DND-41 (cell line): ENCODE data around the gene KRTAP4-6.
"Not testable (repeated sequence)": the region's sequence is repeated elsewhere in the genome, so short reads cannot be mapped to it uniquely, and the experiment has no call there.

Source experiments
- ATAC-seq: fragments of 200-7000 bp; cut with Tn5 transposase; 3 replicates; pipeline ENCODE4 v1.9.1; 2021; ENCODE audit warnings: low read depth; ENCODE audit not compliant: insufficient read depth
- DNase-seq: peaks from one replicate; pipeline ENCODE4 v3.0.0-alpha.2; 2020
- H2AFZ ChIP-seq: 2 replicates; pipeline ENCODE4 v1.6.0; 2012; ENCODE audit warnings: low read depth, low read length
- H3K27ac ChIP-seq: 2 replicates; pipeline ENCODE4 v1.5.1; 2012; ENCODE audit warnings: low read length, inconsistent platforms
- H3K27me3 ChIP-seq: fragments of 200-600 bp; sonication (generic); 2 replicates; pipeline ENCODE4 v1.6.0; 2012; ENCODE audit warnings: low read length, mild to moderate bottlenecking, inconsistent platforms; ENCODE audit not compliant: insufficient read depth, poor library complexity
- H3K36me3 ChIP-seq: 2 replicates; pipeline ENCODE4 v1.5.1; 2012; ENCODE audit warnings: low read length, inconsistent platforms; ENCODE audit not compliant: insufficient read depth
- H3K4me1 ChIP-seq: 2 replicates; pipeline ENCODE4 v1.5.1; 2012; ENCODE audit warnings: mild to moderate bottlenecking, low read length; ENCODE audit not compliant: insufficient read depth
- H3K4me2 ChIP-seq: 2 replicates; pipeline ENCODE4 v1.6.0; 2012; ENCODE audit warnings: mild to moderate bottlenecking, moderate library complexity, low read length, inconsistent platforms; ENCODE audit not compliant: insufficient read depth
- H3K4me3 ChIP-seq, 2 experiments: fragments of 200-600 bp in 1 of 2; shearing (Covaris generic) in 1 of 2; 2 replicates each; pipeline ENCODE4 v1.5.1; 2012 to 2016; ENCODE audit warnings: inconsistent platforms in 2 of 2, low read length in 2 of 2, mild to moderate bottlenecking in 2 of 2, low read depth in 1 of 2, moderate library complexity in 1 of 2
- H3K79me2 ChIP-seq: 2 replicates; pipeline ENCODE4 v1.6.0; 2012; ENCODE audit warnings: low read length, inconsistent platforms; ENCODE audit not compliant: insufficient read depth
- H3K9ac ChIP-seq: 2 replicates; pipeline ENCODE4 v1.6.0; 2012; ENCODE audit warnings: low read depth, mild to moderate bottlenecking, inconsistent platforms, low read length, moderate library complexity
- H3K9me3 ChIP-seq: 2 replicates; pipeline ENCODE4 v1.5.1; 2012; ENCODE audit warnings: low read length, moderate library complexity, mild to moderate bottlenecking, inconsistent platforms; ENCODE audit not compliant: insufficient read depth, severe bottlenecking
- H4K20me1 ChIP-seq: 2 replicates; pipeline ENCODE4 v1.6.0; 2012; ENCODE audit warnings: low read length; ENCODE audit not compliant: insufficient read depth
- EZH2 ChIP-seq: IDR thresholded peaks from 3 replicates; pipeline ENCODE4 v1.6.1; 2012; ENCODE audit warnings: borderline replicate concordance, low read depth, mild to moderate bottlenecking, moderate library complexity, low read length, inconsistent platforms; ENCODE audit not compliant: severe bottlenecking
- TF ChIP-seq, protein P1 (sequence below): IDR thresholded peaks from 2 replicates; pipeline ENCODE4 v1.5.1; 2012; ENCODE audit warnings: borderline replicate concordance, low read length, moderate library complexity, mild to moderate bottlenecking; ENCODE audit not compliant: poor library complexity, severe bottlenecking; ENCODE audit errors: extremely low read depth

The KRTAP4-6 gene

DNA sequence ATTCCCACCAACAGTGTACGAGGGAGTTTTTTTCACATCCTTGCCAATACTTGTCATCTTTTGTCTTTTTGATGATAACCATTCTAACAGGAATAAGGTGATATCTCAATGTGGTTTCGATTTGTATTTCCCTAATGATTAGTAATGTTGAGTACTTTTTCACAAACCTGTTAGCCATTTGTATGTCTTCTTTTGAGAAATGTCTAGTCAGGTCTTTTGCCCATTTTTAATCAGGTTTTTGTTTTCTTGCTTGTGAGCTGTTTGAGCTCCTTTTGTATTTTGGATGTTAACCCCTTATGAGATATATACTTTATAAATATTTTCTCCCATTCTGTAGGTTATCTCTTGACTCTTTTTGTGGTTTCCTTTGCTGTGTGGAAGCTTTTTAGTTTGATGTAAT is 11.2 kb upstream of the KRTAP4-6 start:
- Histone ChIP-seq H3K9ac (no peak overlapping the region), H3K9me3 (no peaks in the 10 kb centered on the region), H3K4me3 (no peak overlapping the region), H3K4me1 (no peaks in the 10 kb centered on the region), H3K27me3 (peaks cover 10% of the 10 kb centered on the region), H3K27ac (no peak overlapping the region), H3K79me2 (no peaks in the 10 kb centered on the region), H3K36me3 (no peaks in the 10 kb centered on the region), H3K4me2 (no peak overlapping the region), H2AFZ (no peak overlapping the region), H4K20me1 (no peaks in the 10 kb centered on the region)
- TF ChIP-seq, protein P1, sequence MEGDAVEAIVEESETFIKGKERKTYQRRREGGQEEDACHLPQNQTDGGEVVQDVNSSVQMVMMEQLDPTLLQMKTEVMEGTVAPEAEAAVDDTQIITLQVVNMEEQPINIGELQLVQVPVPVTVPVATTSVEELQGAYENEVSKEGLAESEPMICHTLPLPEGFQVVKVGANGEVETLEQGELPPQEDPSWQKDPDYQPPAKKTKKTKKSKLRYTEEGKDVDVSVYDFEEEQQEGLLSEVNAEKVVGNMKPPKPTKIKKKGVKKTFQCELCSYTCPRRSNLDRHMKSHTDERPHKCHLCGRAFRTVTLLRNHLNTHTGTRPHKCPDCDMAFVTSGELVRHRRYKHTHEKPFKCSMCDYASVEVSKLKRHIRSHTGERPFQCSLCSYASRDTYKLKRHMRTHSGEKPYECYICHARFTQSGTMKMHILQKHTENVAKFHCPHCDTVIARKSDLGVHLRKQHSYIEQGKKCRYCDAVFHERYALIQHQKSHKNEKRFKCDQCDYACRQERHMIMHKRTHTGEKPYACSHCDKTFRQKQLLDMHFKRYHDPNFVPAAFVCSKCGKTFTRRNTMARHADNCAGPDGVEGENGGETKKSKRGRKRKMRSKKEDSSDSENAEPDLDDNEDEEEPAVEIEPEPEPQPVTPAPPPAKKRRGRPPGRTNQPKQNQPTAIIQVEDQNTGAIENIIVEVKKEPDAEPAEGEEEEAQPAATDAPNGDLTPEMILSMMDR: no peak
- no peak for TF ChIP-seq EZH2
- ATAC-seq (no peak), DNase-seq (no peak)

- H3K36me3 ChIP-seq: no peaks in the 10 kb centered on the region
- TF ChIP-seq, protein P1: no peak
- TF ChIP-seq EZH2: no peak
- H3K79me2 ChIP-seq: no peaks in the 10 kb centered on the region
- no peak overlapping the region for H3K4me2 ChIP-seq
- H3K9me3 ChIP-seq: no peaks in the 10 kb centered on the region
- no peak overlapping the region for H3K27ac ChIP-seq
- DNase-seq (no peak), ATAC-seq (no peak)
- H3K4me1 ChIP-seq: no peaks in the 10 kb centered on the region
- H3K9ac ChIP-seq: no peak overlapping the region
- no peak overlapping the region for H3K4me3 ChIP-seq
- H3K27me3 ChIP-seq: peaks cover 10% of the 10 kb centered on the region
- H4K20me1 ChIP-seq: no peaks in the 10 kb centered on the region
- H2AFZ ChIP-seq: no peak overlapping the region
These were observed 9.7 kb upstream of the KRTAP4-6 start for GRCh38 chr17:41150026-41150425.

DNA sequence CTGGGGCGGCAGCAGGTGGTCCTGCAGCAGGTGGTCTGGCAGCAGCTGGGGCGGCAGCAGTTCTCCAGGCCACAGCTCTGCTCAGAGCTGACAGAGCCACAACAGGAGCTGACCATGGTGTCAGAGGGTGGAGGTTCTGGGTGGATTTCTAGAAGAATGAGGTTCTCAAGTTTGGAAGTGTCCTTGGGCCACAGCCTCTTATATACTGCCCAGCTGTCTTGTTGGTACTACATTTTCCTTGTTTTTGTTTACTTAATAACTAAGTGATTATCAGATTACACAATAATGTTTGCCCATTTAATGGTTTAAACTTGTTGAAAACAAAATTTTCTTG is 9.3 kb upstream of the KRTAP4-6 start, which contains the start of gene KRTAP4-5:
Gene KRTAP4-5 (minus strand): TSS at position 174 of the 334 bp plus-strand sequence. CDS start 58 bp downstream, at position 116.
- H3K36me3 ChIP-seq: no peaks in the 10 kb centered on the region
- no peaks in the 10 kb centered on the region for H3K9me3 ChIP-seq
- H3K27ac ChIP-seq: no peak within 1 kb of the TSS
- no peak within 1 kb of the TSS for H3K4me3 ChIP-seq
- no peak within 1 kb of the TSS for H2AFZ ChIP-seq
- TF ChIP-seq EZH2: no peak
- TF ChIP-seq, protein P1: no peak
- DNase-seq (no peak), ATAC-seq (no peak)
- no peaks in the 10 kb centered on the region for H4K20me1 ChIP-seq
- H3K4me1 ChIP-seq: no peaks in the 10 kb centered on the region
- peaks cover 10% of the 10 kb centered on the region for H3K27me3 ChIP-seq
- no peaks in the 10 kb centered on the region for H3K79me2 ChIP-seq
- H3K9ac ChIP-seq: no peak within 1 kb of the TSS
- H3K4me2 ChIP-seq: no peak within 1 kb of the TSS

GRCh38 chr17:41148971-41149651 is 8.8 kb upstream of the KRTAP4-6 start:
- not testable (repeated sequence) for H3K79me2 ChIP-seq, H3K27ac ChIP-seq, H3K4me1 ChIP-seq, H2AFZ ChIP-seq, H3K9me3 ChIP-seq, H3K36me3 ChIP-seq, H3K9ac ChIP-seq, ATAC-seq, DNase-seq, H3K4me3 ChIP-seq, H3K27me3 ChIP-seq, H4K20me1 ChIP-seq, H3K4me2 ChIP-seq
